Esophagus (tissue), 2 donors: ENCODE measurements around the gene OPCML. TPM values are rescaled to one million over a fixed set of nuclear protein-coding genes. Genes with fewer than 3 reads are reported as not detected.

ENCODE experiments used
- H3K27ac ChIP-seq, 2 donors: one replicate each; pipeline ENCODE4 v1.5.1; 2013; ENCODE audit warnings: low read depth in 2 of 2, mild to moderate bottlenecking in 2 of 2, inconsistent platforms in 1 of 2, low read length in 1 of 2, moderate library complexity in 1 of 2
- H3K27me3 ChIP-seq, 2 donors: one replicate each; pipeline ENCODE4 v1.6.1; 2013; ENCODE audit warnings: low read length in 2 of 2, control low read depth in 1 of 2, mild to moderate bottlenecking in 1 of 2; ENCODE audit not compliant: insufficient read depth in 2 of 2, control insufficient read depth in 1 of 2
- H3K36me3 ChIP-seq, 2 donors: one replicate each; pipeline ENCODE4 v1.6.1; 2013; ENCODE audit warnings: low read length in 1 of 2; ENCODE audit not compliant: control insufficient read depth in 2 of 2, insufficient read depth in 2 of 2
- H3K4me1 ChIP-seq, 2 donors: one replicate each; pipeline ENCODE4 v1.6.1; 2013; ENCODE audit warnings: low read length in 1 of 2; ENCODE audit not compliant: control insufficient read depth in 2 of 2, insufficient read depth in 2 of 2
- H3K4me3 ChIP-seq, 2 donors: one replicate each; pipeline ENCODE4 v1.5.1; 2013; ENCODE audit warnings: low read length in 2 of 2, mild to moderate bottlenecking in 2 of 2, low read depth in 1 of 2, moderate library complexity in 1 of 2
- H3K9me3 ChIP-seq, 2 donors: one replicate each; pipeline ENCODE4 v1.6.1; 2013; ENCODE audit warnings: mild to moderate bottlenecking in 2 of 2, low read depth in 1 of 2, low read length in 1 of 2, moderate library complexity in 1 of 2; ENCODE audit not compliant: control insufficient read depth in 2 of 2, insufficient read depth in 1 of 2
- WGBS, 2 donors: extraction: QIAGEN DNeasy Blood & Tissue Kit; methylation state at CpG; one replicate each; pipeline ENCODE4 v1.1.7; 2013; 5-methylcytosine and 5-hydroxymethylcytosine counted together
- polyA plus RNA-seq, 2 donors: library from polyadenylated mRNA; stranded (reverse); fragments of 200-250 nt; gene quantifications; one replicate each; pipeline ENCODE4 v1.2.3, GENCODE V29; 2013
- donor health status: healthy with polysubstance abuse.
- donor health status: Bipolar disorder and iron deficiency.

Gene OPCML
- polyA plus RNA-seq, 2 donors = 0.04 to 0.05 TPM

DNA sequence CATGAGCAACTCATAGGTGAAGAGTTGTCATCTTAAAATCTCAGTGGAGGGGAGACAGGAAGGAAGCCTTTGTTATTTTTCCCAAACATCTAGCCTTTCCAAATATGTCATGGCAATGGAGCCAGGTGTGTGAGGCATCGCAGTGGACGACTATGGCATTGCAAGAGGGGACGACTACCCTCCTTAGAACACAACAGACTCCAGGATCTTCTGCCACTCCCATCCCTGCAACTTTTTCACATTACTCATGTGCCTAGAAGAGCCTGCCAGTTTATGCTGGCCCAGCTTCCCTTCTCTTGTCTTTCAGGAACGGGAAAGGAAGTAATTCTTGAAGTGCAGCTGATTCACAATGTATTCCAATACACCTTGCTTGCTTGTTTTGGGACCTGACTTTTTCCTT, 1008.4 kb downstream of the OPCML start:
- Histone ChIP-seq H3K27me3 (no peaks in the 10 kb centered on the region), H3K4me3 (no peak overlapping the region), H3K27ac (no peak overlapping the region), H3K4me1 (no peaks in the 10 kb centered on the region), H3K36me3 (no peaks in the 10 kb centered on the region), H3K9me3 (peaks cover 3% of the 10 kb centered on the region in 2 donors)
- WGBS, 2 donors = 66 to 71% methylated on average over 4 of the region's 4 CpGs

DNA sequence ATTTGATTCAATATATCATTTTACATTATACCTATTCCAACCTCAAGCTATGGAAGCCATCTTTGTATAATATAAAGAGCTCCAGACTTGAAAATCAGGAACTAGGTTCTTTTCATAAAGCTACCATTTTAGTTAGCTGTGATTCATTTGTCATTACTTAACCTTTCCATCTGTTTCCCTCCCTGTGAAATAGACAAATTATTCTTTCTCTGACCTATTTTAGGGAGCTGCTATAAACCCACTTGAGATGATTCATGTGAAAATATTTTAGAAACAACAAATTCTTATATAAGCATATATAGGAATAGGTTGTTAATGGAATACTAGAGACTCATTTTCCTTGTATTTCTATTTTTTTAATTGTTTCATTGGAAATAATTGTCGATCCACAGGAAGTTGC, 1012.1 kb downstream of the OPCML start:
- Histone ChIP-seq H3K27ac (no peak overlapping the region), H3K4me3 (no peak overlapping the region), H3K27me3 (no peaks in the 10 kb centered on the region), H3K4me1 (no peaks in the 10 kb centered on the region), H3K9me3 (peaks cover 3 to 5% of the 10 kb centered on the region in 2 donors), H3K36me3 (no peaks in the 10 kb centered on the region)
- 91 to 94% methylated on average over 1 of the region's 1 CpG for WGBS, 2 donors

GRCh38 chr11:132519241-132519815, 1013.0 kb downstream of the OPCML start:
- Histone ChIP-seq H3K27ac (no peak overlapping the region), H3K4me1 (no peaks in the 10 kb centered on the region), H3K9me3 (peaks cover 3 to 5% of the 10 kb centered on the region in 2 donors), H3K4me3 (no peak overlapping the region), H3K36me3 (no peaks in the 10 kb centered on the region), H3K27me3 (no peaks in the 10 kb centered on the region)
- 73 to 76% methylated on average over 6 of the region's 6 CpGs for WGBS, 2 donors

GRCh38 chr11:132504501-132505041, 1027.7 kb downstream of the OPCML start:
- Histone ChIP-seq H3K36me3 (no peaks in the 10 kb centered on the region), H3K4me1 (no peaks in the 10 kb centered on the region), H3K4me3 (no peak overlapping the region), H3K27me3 (no peaks in the 10 kb centered on the region), H3K27ac (no peak overlapping the region), H3K9me3 (peaks cover 0 to 3% of the 10 kb centered on the region in 2 donors)
- WGBS, 2 donors = 68 to 70% methylated on average over 8 of the region's 8 CpGs

- no peak overlapping the region for H3K4me3 ChIP-seq
- H3K36me3 ChIP-seq = no peaks in the 10 kb centered on the region
- no peaks in the 10 kb centered on the region for H3K27me3 ChIP-seq
- 80 to 82% methylated on average over 4 of the region's 4 CpGs for whole genome bisulfite sequencing, 2 donors
- peaks cover 4 to 5% of the 10 kb centered on the region in 2 donors for H3K9me3 ChIP-seq
- H3K4me1 ChIP-seq = no peaks in the 10 kb centered on the region
- no peak overlapping the region for H3K27ac ChIP-seq
Measured at GRCh38 chr11:132501356-132501755, 1030.9 kb downstream of the OPCML start.

- Histone ChIP-seq H3K4me3 (no peak overlapping the region), H3K27ac (no peak overlapping the region), H3K27me3 (no peaks in the 10 kb centered on the region), H3K36me3 (no peaks in the 10 kb centered on the region), H3K4me1 (no peaks in the 10 kb centered on the region), H3K9me3 (peaks cover 4 to 5% of the 10 kb centered on the region in 2 donors)
- 63 to 68% methylated on average over 3 of the region's 3 CpGs for WGBS, 2 donors
Measured at GRCh38 chr11:132499661-132500060, 1032.6 kb downstream of the OPCML start.

GRCh38 chr11:132496341-132496740, 1036.0 kb downstream of the OPCML start:
- H3K9me3 ChIP-seq = peaks cover 2 to 9% of the 10 kb centered on the region in 2 donors
- H3K36me3 ChIP-seq = no peaks in the 10 kb centered on the region
- H3K4me3 ChIP-seq = no peak overlapping the region
- no peaks in the 10 kb centered on the region for H3K4me1 ChIP-seq
- H3K27me3 ChIP-seq = no peaks in the 10 kb centered on the region
- no peak overlapping the region for H3K27ac ChIP-seq

- H3K36me3 ChIP-seq = no peaks in the 10 kb centered on the region
- H3K4me3 ChIP-seq = no peak overlapping the region
- peaks cover 0 to 5% of the 10 kb centered on the region in 2 donors for H3K9me3 ChIP-seq
- no peaks in the 10 kb centered on the region for H3K27me3 ChIP-seq
- H3K27ac ChIP-seq = no peak overlapping the region
- no peaks in the 10 kb centered on the region for H3K4me1 ChIP-seq
- 61 to 65% methylated on average over 4 of the region's 4 CpGs for WGBS, 2 donors
Measured at GRCh38 chr11:132493801-132494200, 1038.5 kb downstream of the OPCML start.

DNA sequence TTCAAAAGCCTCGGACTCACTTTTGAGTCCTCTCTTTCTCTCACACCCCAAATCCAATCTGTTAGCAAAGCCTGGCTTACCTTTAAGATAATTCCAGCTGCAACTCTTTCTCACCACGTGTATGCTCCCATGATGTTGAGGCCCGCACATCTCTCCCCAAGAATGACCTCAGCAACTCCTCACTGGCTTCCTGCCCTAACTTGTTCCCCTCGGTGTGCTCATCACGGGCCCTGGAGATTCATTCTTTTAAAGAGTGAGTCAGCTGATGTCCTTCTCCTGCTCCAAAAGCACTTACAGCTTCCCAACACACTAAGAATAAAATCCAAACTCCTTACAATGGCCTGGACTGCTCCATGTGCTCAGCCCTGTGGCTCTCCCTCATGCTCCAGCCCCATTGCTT, 1041.3 kb downstream of the OPCML start:
- Histone ChIP-seq H3K27me3 (no peaks in the 10 kb centered on the region), H3K4me3 (no peak overlapping the region), H3K36me3 (peaks cover 0 to 2% of the 10 kb centered on the region in 2 donors), H3K27ac (no peak overlapping the region), H3K4me1 (no peaks in the 10 kb centered on the region), H3K9me3 (peaks cover 0 to 8% of the 10 kb centered on the region in 2 donors)
- 54% methylated on average over 5 of the region's 5 CpGs for WGBS, 2 donors

- 78 to 93% methylated on average over 1 of the region's 1 CpG for WGBS, 2 donors
- H3K4me1 ChIP-seq = no peaks in the 10 kb centered on the region
Measured at GRCh38 chr11:132486060-132486459, 1046.2 kb downstream of the OPCML start.

More at GRCh38 chr11:132486060-132486459, 1046.2 kb downstream of the OPCML start:
- Histone ChIP-seq H3K4me3 (no peak overlapping the region), H3K9me3 (peaks cover 0 to 4% of the 10 kb centered on the region in 2 donors), H3K27me3 (no peaks in the 10 kb centered on the region), H3K27ac (no peak overlapping the region), H3K36me3 (peaks cover 0 to 2% of the 10 kb centered on the region in 2 donors)
